Measurements from ENCODE around the gene FOSL2.

FOSL2 gene

GRCh38 chr2:28413152-28413898 is 20.7 kb downstream of the FOSL2 start:
- DNase-seq (ENCODE audit: low spot score) = no peak

GRCh38 chr2:28413899-28414295 is 21.2 kb downstream of the FOSL2 start:
- DNase-seq (ENCODE audit: low spot score) = no peak

- no peak for DNase-seq (ENCODE audit: low spot score)
Measured at GRCh38 chr2:28414583-28414982, 21.9 kb downstream of the FOSL2 start.

GRCh38 chr2:28415010-28415409 is 22.4 kb downstream of the FOSL2 start:
- DNase-seq (ENCODE audit: low spot score) = no peak

- DNase-seq (ENCODE audit: low spot score) = no peak
Measured at GRCh38 chr2:28415715-28416114, 23.1 kb downstream of the FOSL2 start.

GRCh38 chr2:28419003-28419402 is 26.3 kb downstream of the FOSL2 start:
- DNase-seq (ENCODE audit: low spot score) = no peak

- no peak for DNase-seq (ENCODE audit: low spot score)
Measured at GRCh38 chr2:28419443-28420270, 27.0 kb downstream of the FOSL2 start.

GRCh38 chr2:28420722-28421121 is 28.1 kb downstream of the FOSL2 start:
- DNase-seq (ENCODE audit: low spot score) = no peak

- no peak for DNase-seq (ENCODE audit: low spot score)
Measured at GRCh38 chr2:28422908-28423741, 30.5 kb downstream of the FOSL2 start.

- DNase-seq (ENCODE audit: low spot score) = no peak
Measured at GRCh38 chr2:28423856-28424605, 31.4 kb downstream of the FOSL2 start.

GRCh38 chr2:28424799-28425463 is 32.3 kb downstream of the FOSL2 start:
- no peak for DNase-seq (ENCODE audit: low spot score)

GRCh38 chr2:28425464-28425835 is 32.8 kb downstream of the FOSL2 start:
- DNase-seq (ENCODE audit: low spot score) = no peak

- DNase-seq (ENCODE audit: low spot score) = no peak
Measured at GRCh38 chr2:28427741-28428415, 35.2 kb downstream of the FOSL2 start.

GRCh38 chr2:28428486-28428885 is 35.8 kb downstream of the FOSL2 start:
- no peak for DNase-seq (ENCODE audit: low spot score)

- no peak for DNase-seq (ENCODE audit: low spot score)
Measured at GRCh38 chr2:28429636-28430376, 37.1 kb downstream of the FOSL2 start.

- no peak for DNase-seq (ENCODE audit: low spot score)
Measured at GRCh38 chr2:28430377-28430765, 37.7 kb downstream of the FOSL2 start.

- no peak for DNase-seq (ENCODE audit: low spot score)
Measured at GRCh38 chr2:28430788-28431418, 38.2 kb downstream of the FOSL2 start.

- DNase-seq (ENCODE audit: low spot score) = no peak
Measured at GRCh38 chr2:28431741-28432140, 39.1 kb downstream of the FOSL2 start.

GRCh38 chr2:28432362-28432761 is 39.7 kb downstream of the FOSL2 start:
- DNase-seq (ENCODE audit: low spot score) = no peak

- DNase-seq (ENCODE audit: low spot score) = no peak
Measured at GRCh38 chr2:28433215-28433614, 40.6 kb downstream of the FOSL2 start.

Data from RKO (cell line).